ENCODE measurements around the gene NUDCD3.

NUDCD3 gene

GRCh38 chr7:44490351-44491200 lies at the start of gene NUDCD3:
NUDCD3 (minus strand) TSS chr7:44490658; CDS start chr7:44490600, 58 bp downstream.
- DNase-seq (ENCODE audit: low read depth), result peak; percentile 74

- DNase-seq (ENCODE audit: low read depth), result no peak
Measured at GRCh38 chr7:44539669-44540506, 49.4 kb upstream of the NUDCD3 start.

GRCh38 chr7:44538798-44539668 lies 48.6 kb upstream of the NUDCD3 start:
- DNase-seq (ENCODE audit: low read depth), result no peak

GRCh38 chr7:44538093-44538797 lies 47.8 kb upstream of the NUDCD3 start:
- DNase-seq (ENCODE audit: low read depth), result no peak

GRCh38 chr7:44537442-44537841 lies 47.0 kb upstream of the NUDCD3 start:
- no peak for DNase-seq (ENCODE audit: low read depth)

GRCh38 chr7:44536090-44536489 lies 45.6 kb upstream of the NUDCD3 start:
- DNase-seq (ENCODE audit: low read depth), result no peak

GRCh38 chr7:44535348-44536064 lies 45.0 kb upstream of the NUDCD3 start:
- DNase-seq (ENCODE audit: low read depth), result no peak

GRCh38 chr7:44534501-44534900 lies 44.0 kb upstream of the NUDCD3 start:
- DNase-seq (ENCODE audit: low read depth), result peak; percentile 49

- DNase-seq (ENCODE audit: low read depth), result no peak
Measured at GRCh38 chr7:44534087-44534486, 43.6 kb upstream of the NUDCD3 start.

- DNase-seq (ENCODE audit: low read depth), result no peak
Measured at GRCh38 chr7:44533301-44534055, 43.0 kb upstream of the NUDCD3 start.

GRCh38 chr7:44531421-44532380 lies 41.2 kb upstream of the NUDCD3 start:
- no peak for DNase-seq (ENCODE audit: low read depth)

GRCh38 chr7:44530990-44531389 lies 40.5 kb upstream of the NUDCD3 start:
- DNase-seq (ENCODE audit: low read depth), result no peak

- DNase-seq (ENCODE audit: low read depth), result no peak
Measured at GRCh38 chr7:44524811-44525388, 34.4 kb upstream of the NUDCD3 start.

- DNase-seq (ENCODE audit: low read depth), result no peak
Measured at GRCh38 chr7:44522315-44522714, 31.9 kb upstream of the NUDCD3 start.

- no peak for DNase-seq (ENCODE audit: low read depth)
Measured at GRCh38 chr7:44521347-44522095, 31.1 kb upstream of the NUDCD3 start.

- no peak for DNase-seq (ENCODE audit: low read depth)
Measured at GRCh38 chr7:44520574-44520973, 30.1 kb upstream of the NUDCD3 start.

- no peak for DNase-seq (ENCODE audit: low read depth)
Measured at GRCh38 chr7:44519546-44519945, 29.1 kb upstream of the NUDCD3 start.

GRCh38 chr7:44518761-44519160 lies 28.3 kb upstream of the NUDCD3 start:
- DNase-seq (ENCODE audit: low read depth), result no peak

Data from activated T-cell treated with anti-CD3 and anti-CD28 coated beads for 48 hours (primary cell).